MV-4-11 (cell line): ENCODE data around the gene FAM72B.
A peak's percentile ranks its signal among the peaks of the same experiment; 100 is the strongest.
"Not testable (repeated sequence)": the region's sequence is repeated elsewhere in the genome, so short reads cannot be mapped to it uniquely, and the experiment has no call there.

Experiments
- DNase-seq: peaks from one replicate; lab custom pipeline; 2025; lab: John Stamatoyannopoulos, UW

Gene FAM72B

DNA sequence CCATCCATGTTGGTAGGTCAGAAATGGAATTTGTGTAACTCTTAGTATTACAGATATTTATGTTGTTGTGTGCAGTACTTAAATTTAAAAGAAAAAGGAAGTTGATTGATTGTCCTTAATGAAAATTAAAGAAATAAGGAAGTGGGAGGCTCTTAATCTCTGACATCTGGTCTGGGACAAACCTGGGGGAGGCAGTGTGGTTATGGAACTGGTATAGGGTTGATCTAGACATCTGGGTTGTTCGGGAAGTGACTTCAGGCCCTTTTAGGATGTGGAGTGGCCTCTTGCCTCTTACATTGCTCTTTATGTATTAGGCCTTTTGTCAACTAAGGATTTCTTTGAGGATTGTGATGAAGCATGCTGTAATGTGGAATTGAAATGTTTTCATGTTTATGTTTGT is 16.1 kb upstream of the FAM72B start:
- DNase-seq: not testable (repeated sequence)

DNA sequence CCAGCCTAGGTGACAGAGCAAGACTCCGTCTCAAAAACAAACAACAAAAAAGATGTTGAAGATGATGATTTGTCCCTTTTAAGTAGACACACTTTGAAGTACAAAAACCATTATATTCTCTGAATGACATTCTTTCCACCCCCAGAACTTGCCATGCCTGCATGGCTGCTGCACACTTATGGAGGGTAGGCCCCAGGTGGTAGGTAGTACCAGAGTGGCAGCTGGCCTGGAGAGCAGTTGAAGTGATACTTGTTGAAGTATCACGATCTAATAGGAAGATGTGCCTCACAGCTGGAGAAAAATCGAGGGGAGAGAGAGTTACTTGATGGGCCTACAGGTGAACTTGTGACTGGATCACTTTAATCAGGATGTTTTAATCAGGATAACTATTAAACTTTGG is 15.6 kb upstream of the FAM72B start:
- DNase-seq: not testable (repeated sequence)

DNA sequence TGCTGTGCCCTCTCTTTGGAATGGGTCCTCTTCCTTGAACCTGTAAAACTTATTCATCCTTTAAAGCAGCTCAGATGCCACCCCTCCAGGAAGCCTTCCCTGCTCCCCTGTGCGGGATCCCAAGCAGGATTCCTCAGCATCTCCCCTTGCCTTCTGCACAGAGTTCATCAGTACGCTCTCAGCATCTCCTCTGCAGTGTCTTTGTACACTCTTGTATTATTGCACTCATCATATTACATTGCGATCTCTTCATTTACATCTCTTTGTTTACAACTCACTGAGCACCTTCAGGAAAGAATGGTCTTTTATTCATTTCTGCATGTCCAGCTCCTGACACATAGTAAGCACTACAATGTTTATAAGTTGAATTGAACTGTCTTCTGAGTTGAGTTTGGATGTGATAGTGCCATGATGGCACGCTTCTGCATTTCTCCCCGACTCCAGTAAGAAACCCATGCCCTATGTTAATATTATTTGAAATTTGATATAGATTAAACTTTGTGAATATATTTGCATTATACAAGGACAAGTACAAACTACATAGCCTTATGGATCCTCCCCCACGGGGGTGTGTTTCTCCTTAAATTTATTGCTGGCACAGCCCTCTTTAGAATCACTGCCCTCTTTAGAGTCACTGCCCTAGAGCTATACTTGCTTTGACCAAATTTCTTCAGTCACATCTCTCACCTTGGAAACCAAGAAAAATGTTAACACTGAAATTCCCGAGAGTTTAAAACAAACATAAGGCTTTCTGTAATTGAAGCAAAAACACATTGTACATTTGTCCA is 13.1 kb upstream of the FAM72B start:
- not testable (repeated sequence) for DNase-seq

DNA sequence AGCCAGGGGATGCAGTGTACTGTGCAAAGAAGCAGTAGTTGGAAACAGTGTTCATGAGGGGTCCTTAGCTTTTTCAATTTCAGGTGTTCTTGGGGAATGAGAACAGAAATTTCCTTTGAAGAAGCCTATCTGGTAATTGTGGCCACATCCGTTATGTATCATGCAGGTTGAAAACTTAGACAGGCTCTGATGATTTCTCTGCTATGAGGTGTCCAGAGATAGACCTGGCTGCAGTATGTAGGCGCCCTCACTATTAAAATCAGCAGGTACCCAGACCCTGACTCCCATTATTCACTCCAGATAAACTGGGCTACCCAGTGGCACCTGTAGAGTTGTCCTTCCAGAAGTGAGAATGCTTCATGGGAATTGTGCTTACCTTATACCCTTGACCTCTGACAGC is 8.4 kb upstream of the FAM72B start:
- DNase-seq: not testable (repeated sequence)

DNA sequence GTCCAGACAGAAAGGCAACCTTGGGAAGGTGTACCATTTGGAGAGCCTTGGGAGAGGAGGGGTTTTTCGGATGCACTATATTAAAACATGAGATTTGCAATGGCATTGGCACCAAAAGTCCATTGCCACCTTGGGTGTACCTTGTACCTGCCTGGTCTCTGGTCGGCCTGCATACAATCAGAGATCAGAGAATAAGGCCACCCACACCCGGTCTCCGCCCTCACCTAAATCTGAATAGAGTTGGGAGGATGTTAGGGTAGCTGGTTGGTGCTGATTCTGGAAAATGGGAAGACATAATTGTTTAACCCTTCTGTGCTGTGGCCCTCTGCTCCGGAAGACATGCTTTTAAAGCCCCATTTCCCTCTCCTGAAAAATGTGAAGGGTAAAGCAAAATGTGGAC is 3.8 kb upstream of the FAM72B start:
- DNase-seq: not testable (repeated sequence)

DNA sequence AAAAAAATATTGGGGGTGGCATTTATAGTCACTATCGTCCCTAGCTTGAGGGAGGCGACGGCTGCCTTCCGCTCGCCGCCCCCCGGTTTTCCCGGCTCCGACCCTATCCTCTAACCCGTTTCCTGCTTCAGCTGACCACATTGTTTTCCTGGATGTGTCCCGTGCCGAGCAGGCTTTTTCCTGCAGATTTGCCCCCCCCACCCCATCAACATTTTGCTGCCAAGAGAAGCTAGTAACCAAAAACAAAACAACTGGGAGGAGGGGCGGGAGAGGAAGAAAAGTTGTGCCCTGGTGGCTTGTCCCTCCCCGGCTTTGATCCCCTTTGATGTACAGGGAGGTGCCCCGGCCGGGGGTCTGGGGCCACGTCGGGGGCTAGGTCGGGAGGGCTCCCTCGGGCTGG is 2.1 kb upstream of the FAM72B start:
- DNase-seq: not testable (repeated sequence)

DNA sequence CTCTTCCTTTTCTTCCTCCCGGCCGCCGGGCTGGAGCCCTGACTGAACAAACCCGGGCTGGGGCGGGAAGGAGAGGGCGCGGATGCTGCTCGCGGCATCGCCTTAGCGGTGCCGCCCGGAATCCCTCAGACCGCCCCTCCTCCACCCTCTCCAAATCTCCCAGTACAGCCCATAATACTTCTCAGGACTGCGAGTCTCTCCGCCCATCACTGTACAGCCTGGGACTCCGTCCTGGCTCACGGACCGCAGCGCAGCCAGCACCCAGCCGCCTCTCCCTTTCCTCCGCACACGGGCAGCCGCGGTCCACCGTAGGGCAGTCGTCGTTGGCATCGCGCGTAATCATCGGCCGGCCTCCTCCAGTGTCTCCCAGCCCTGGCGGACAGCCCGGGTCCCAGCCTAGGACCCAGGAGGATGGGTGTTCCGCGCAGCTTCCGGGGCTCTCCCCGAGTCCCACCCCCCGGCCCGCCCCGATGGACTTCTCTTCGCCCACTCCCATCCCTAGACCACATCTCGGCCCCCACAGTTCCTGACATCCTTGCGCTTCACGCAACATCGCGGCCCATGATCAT is 1.1 kb upstream of the FAM72B start:
- DNase-seq: not testable (repeated sequence)

DNA sequence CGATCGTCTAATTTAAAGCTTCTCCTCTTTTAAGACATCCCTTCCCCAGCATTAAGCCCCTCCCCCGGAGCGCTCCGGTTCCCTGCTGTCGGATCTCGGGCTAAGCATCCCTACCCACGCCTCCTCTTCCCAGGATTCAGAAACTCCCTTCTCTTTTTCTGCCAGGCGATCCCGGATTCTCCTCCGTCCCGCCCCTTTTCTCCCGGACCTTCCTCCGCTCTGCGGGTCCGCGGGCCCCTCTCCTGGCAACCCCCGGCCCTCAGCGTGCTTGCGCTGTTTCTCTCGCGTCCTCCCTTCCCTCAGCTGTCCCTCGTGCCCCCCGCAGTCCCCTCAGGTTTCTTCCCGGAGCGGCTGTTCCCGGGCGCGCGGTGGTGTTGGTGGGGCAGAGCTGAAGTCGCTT is 273 bp downstream of the FAM72B start:
- DNase-seq: not testable (repeated sequence)

DNA sequence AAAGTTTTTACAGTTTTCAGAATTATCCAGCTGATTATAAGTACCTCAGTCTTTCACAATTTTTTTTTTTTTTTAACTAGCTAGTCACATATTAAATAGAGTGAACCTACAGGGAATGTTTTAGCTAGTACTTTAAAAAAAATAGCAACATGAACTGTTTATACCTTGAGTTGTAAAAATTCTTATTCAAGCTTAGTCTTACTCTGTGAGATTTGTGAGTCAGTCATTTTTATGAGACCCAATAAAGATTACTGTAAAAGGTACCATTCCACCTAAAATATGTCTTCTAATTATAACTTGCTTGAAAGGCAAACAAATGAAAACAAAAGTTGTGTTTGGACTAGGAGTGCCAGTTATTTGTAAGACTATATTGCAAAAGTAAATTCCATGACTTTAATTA is 5.9 kb downstream of the FAM72B start:
- DNase-seq: not testable (repeated sequence)

DNA sequence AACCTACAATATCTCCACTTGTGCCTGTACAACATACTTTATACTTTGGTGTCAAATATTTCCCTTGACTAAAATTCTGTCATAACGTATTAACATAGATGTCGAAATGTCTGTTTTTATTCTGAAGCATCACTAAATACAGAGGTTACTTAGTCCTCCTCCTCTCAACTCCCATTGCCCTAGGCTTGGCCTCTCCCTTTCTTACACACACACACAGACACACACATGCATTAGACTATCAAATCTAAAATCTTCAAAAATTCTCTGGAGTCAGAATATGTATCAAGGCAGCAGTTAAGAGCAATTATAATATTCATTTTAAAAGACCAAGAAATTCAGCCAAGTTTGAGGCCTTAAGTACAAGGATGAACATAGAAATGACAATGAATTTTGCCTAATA is 7.5 kb downstream of the FAM72B start:
- not testable (repeated sequence) for DNase-seq

DNA sequence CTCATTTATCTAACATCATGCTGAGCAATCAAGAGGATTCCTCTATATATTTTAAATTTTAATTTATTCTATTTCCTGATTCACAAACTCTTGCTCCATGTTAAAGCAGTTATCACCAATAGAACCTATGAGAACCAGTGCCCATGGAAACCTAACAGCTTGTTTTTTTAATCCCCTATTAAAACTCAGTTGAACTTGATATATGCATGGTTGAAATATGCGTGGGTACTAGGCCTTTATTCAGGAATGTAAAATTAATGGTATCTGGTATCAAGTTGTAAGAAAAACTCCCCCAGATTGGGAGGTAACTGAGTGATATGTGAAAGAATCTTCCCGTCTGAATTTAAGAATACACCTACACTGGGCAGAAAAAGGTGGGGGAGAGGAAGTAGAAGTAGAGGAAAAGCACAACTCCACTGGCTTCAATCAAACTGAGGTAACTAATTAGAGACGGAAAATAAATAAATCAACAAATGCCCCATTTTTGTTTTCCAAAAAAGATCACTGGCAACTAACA is 15.9 kb downstream of the FAM72B start:
- DNase-seq: not testable (repeated sequence)

DNA sequence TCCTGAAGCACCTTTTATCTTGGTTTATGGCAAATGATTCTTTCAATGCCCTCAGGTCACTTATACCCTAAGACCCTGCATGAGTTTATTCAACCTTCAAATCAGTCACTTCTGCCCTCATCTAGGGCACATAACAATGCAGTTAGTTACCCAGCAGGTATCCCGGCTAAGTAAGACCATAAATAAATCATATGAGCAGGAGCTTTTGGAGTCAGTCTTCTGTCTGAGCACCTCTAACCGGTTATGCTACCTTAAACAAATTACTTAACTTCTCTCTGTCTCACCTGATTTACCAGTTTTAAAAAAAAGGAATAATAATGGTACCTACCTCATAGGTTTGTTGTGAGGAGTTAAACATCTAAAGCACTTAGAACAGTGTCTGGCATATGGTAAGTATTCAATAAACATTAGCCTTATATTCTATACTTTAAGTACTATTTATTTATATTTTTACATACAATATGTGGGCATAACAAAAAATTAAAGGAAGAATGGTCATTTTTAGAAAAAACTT is 16.9 kb downstream of the FAM72B start:
- not testable (repeated sequence) for DNase-seq

DNA sequence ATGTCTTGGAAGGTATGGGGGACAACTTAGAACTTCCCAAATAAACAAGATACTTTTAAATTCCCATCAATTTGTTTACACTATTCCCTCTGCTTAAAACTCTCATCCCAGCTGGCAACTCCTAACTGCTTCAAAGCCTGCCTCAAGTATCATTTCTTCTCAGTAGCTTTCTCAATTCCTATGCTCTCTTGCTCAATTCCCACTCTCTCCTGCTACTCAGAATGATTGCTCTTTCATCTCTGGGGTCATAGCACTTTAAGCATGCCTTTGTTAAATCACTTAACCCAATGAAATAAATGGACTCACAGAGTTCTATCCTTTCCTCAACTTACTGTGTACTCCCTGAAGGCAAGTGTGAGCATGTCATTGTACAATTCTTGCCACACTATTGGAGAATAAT is 18.8 kb downstream of the FAM72B start:
- peak; percentile 60 for DNase-seq

DNA sequence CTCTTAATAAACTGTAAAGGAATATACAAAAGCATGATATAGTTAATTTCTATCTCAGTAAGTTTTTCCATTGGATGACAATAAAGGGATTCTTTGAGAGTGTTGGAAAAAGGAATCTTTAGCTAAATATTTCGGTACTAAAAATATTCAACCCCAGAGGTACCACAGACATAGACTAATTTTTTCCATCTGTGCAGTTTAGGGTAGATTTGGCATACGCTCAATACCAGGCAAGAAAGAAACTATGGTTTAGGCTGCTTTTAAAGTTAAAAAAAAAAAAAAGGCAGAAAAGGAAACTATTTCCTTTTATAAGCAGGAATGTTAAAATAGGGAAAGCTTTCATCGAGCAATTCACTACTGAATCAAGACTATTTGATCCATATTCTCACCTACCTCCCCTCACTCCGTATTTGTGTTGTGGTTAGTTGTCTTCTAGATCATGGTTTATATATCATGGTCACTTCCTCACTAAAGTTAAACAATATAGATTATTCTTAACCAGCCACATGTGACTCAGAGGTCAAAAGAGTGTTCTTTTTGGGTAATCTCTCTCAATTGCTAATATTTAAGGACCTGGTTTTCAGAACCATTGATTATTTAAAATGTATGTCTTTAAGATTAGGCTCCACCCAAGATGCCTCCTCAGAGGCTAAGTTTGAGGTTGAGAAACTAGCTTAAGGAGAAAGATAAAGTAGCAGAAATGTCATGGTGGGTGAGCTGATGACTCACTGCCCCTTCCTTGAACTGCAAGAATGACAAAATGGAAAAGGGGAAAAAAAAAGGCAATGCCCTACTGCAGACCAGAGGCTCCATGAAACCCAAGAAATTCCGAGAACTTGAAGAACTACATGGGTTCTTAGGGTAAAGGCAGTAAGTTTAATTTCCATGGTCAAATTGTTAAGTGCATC is 20.0 kb downstream of the FAM72B start:
- DNase-seq: peak; percentile 87

DNA sequence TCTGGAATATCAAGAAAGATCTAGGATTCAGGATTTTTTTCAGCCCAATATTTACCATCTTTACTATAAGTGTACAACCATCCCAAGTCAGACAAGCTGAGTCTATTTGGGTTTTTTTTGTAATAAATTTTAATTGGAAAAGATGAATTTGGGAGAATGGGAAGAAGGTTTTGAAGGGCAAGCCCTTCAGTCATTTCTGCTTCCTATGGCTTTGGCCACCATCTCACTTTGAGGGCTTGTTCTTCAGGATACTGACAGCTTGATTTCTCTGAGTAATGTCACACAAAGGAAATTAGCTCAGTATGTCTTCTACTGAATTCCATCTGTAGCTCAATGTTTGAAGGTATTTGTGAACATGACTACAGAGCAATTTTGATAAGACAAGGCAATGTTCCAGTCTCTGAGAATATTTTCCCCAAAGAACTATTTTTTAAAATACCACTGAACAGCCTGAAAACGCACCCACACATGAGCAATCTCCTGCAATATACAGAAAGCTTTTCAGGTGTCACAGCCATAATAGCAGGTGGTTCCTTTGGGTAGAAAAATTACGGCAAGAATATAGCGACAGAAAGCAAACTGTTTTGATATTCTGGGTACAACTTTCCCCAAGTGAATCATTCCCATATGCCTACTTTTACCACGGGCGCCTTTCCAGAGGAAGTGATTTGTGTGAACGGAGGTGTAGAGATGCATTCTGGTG is 22.8 kb downstream of the FAM72B start:
- DNase-seq: not testable (repeated sequence)

DNA sequence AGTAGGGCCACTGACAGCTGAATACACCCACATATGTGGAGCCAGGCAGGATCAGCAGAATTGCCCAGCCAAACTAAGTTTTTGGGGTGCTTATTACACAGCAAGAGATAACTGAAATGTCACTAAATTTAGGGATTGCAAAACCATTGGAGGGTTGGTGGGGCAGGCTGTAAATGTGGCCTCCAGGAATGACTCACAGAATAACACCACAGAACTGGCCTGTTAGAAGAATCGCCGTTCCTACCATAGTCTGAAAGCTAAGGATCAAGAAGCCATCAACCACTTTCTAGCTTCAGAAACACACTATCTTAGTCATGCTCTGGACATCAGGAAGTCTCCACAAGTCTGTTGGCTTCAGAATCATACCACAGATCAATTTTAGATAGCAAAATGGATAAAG is 24.0 kb downstream of the FAM72B start:
- peak; percentile 82 for DNase-seq

DNA sequence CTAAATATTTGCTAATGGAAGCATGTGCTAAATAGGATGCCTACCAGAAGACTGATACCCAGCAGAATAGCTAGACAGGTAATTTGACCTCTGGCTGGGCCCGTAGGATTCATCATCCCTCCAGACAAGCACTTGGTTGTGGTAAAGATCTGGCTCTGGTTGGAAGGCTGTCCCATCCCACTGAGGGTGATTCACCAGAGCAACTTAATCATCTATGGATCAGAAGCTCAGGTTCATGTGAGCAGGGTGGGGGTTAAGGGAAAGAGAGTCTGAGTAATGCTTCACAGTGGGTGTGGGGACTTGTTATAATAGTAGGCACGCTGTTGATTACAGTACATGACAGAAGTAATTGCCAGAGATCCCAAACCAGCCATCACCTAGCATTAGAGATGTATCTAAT is 26.5 kb downstream of the FAM72B start:
- DNase-seq: not testable (repeated sequence)

DNA sequence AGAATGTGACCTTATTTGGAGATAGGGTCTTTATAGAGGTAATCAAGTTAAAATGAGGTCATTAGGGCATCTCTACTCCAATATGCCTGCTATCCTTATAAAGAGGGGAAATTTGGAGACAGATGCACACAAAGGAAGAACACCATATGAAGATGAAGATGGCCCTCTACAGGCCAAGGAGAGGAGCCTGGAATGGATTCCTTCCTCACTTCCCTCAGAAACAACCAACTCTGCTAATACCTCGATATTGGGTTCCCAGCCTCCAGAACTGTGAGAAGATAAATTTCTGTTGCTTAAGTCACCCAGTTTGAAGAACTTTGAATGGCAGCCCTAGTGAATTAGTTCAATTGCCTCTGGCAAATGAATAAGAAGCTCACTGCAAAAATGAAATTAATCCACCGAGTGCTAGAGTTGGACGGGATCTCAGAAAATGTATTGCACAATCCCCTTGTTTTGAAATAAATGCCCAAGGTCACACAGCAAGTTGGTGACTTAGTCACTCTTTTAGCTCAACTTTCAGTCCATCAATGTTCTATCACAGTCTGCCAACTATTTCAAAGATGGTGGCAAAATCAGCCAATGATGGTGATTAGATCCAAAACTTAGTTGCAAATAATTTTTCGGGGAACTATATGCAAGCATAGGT is 27.1 kb downstream of the FAM72B start:
- DNase-seq: not testable (repeated sequence)

DNA sequence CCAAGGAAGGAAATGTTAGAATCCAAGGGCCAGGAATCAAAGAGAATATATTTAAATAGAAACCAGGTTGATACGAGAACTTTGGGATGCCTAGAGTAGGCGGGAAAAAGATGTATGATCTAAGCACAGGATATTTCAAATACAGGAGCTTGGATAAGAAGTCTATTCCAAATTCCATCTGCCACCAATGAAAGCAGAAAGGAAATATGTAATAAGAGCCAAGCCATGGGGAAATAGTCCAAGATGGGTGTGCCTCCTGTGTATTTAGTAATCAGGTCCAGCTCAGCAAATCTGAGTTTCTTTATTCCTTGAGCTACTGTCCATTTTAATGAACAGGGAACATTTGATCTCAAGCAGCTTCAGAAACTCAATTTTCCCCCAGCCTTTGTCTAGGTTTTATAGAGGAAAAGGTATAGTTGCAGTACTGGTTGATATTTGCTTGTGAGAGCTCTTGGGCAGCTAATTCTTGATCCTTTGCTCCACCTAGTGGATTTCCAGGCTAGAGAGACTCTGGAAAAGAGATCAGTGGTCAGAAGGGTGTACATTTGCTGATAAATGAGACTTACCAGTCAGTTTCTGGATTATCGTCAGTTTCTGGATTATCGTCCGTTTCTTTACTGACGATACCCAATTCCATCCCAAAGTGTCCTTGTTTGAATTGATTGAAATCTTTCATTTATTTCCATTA is 28.3 kb downstream of the FAM72B start:
- not testable (repeated sequence) for DNase-seq

DNA sequence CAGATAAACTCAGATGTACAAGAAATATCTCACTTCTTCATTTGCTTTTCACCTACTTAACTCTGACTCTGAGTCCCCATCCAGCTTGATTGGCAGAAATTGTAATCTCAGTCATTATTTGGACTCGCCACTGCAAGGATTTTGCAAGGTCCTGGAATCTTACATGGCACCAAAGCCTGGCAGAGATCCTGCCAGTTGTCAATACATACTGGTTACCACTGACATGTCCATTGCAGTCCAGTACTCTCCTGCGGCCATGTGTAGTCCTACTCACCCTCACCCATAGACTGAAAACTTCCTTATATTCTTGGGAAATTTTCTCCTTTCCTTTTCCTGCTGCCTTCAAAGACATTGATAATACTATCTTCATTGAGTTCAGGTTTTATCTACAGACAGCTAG is 29.3 kb downstream of the FAM72B start:
- DNase-seq: not testable (repeated sequence)
